A549 (cell line): ENCODE results near the gene EFHD1.

ENCODE experiments used
- CBX2 ChIP-seq: fragments of 200-600 bp; sonication (generic); IDR thresholded peaks from 2 replicates; pipeline ENCODE4 v1.6.1; 2016; ENCODE audit warnings: low read depth, mild to moderate bottlenecking, borderline replicate concordance
- CEBPB ChIP-seq, 2 experiments: fragments of >200 bp in 1 of 2; sonication (Bioruptor Twin) in 1 of 2; formaldehyde crosslinking in 1 of 2; IDR thresholded peaks; 2 replicates each; pipeline ENCODE4 v1.6.1; 2012 to 2016
- CTCF ChIP-seq: fragments of >200 bp; sonication (Bioruptor Twin); formaldehyde crosslinking; IDR thresholded peaks from 3 replicates; pipeline ENCODE4 v1.5.1; 2016
- MAZ ChIP-seq: fragments of 150-350 bp; IDR thresholded peaks from 2 replicates; pipeline ENCODE4 v1.6.1; 2014; ENCODE audit warnings: antibody characterized with exemption, low read depth, low read length, borderline replicate concordance
- PBX3 ChIP-seq: IDR thresholded peaks from 2 replicates; pipeline ENCODE4 v1.6.1; 2012
- POLR2A ChIP-seq: IDR thresholded peaks from 2 replicates; pipeline ENCODE4 v1.6.1; 2012; ENCODE audit warnings: mild to moderate bottlenecking, low read length
- RAD21 ChIP-seq, 2 experiments: fragments of >200 bp in 1 of 2; sonication (Bioruptor Twin) in 1 of 2; formaldehyde crosslinking in 1 of 2; IDR thresholded peaks in 1 of 2; conservative IDR thresholded peaks in 1 of 2; 2 replicates in 1 of 2; 3 replicates in 1 of 2; pipeline ENCODE4 v1.6.1; 2012 to 2018; ENCODE audit warnings: inconsistent platforms in 1 of 2
- RFX5 ChIP-seq: fragments of 450-650 bp; IDR thresholded peaks from 2 replicates; pipeline ENCODE4 v1.7.1; 2014; ENCODE audit warnings: antibody characterized with exemption, mild to moderate bottlenecking, moderate library complexity
- RNF2 ChIP-seq: fragments of 200-600 bp; sonication (generic); IDR thresholded peaks from 2 replicates; pipeline ENCODE4 v1.6.1; 2016; ENCODE audit warnings: low read depth, mild to moderate bottlenecking, antibody characterized with exemption, moderate library complexity, borderline replicate concordance
- SMC3 ChIP-seq: fragments of >200 bp; sonication (Bioruptor Twin); formaldehyde crosslinking; IDR thresholded peaks from 3 replicates; pipeline ENCODE4 v1.6.1; 2018; ENCODE audit warnings: inconsistent platforms
- SREBF2 ChIP-seq: fragments of 450-650 bp; IDR thresholded peaks from 2 replicates; pipeline ENCODE4 v1.6.1; 2014; ENCODE audit warnings: mild to moderate bottlenecking, moderate library complexity
- USF2 ChIP-seq: fragments of 450-650 bp; IDR thresholded peaks from 2 replicates; pipeline ENCODE4 v1.6.1; 2014; ENCODE audit warnings: antibody characterized with exemption
- TF ChIP-seq, protein P1 (sequence below): fragments of 150-350 bp; IDR thresholded peaks from 2 replicates; pipeline ENCODE4 v1.6.1; 2014; ENCODE audit warnings: low read depth, mild to moderate bottlenecking, low read length
- TF ChIP-seq, protein P2 (sequence below): fragments of 250-450 bp; sonication (Bioruptor Pico); IDR thresholded peaks from 2 replicates; pipeline ENCODE4 v1.5.0; 2021; ENCODE audit warnings: mild to moderate bottlenecking, moderate library complexity, borderline replicate concordance

- TF ChIP-seq RFX5 (no peak), MAZ (no peak), USF2 (no peak), SREBF2 (no peak), CTCF (no peak), RNF2 (no peak), POLR2A (no peak), CBX2 (no peak), RAD21 (conservative IDR thresholded peaks at IDR 0.05 in 1 of 2, IDR thresholded peaks at IDR 0.05 in 1 of 2) (no peak), CEBPB (IDR thresholded peaks at IDR 0.05) (no peak), SMC3 (no peak), PBX3 (no peak)
- TF ChIP-seq, protein P1, sequence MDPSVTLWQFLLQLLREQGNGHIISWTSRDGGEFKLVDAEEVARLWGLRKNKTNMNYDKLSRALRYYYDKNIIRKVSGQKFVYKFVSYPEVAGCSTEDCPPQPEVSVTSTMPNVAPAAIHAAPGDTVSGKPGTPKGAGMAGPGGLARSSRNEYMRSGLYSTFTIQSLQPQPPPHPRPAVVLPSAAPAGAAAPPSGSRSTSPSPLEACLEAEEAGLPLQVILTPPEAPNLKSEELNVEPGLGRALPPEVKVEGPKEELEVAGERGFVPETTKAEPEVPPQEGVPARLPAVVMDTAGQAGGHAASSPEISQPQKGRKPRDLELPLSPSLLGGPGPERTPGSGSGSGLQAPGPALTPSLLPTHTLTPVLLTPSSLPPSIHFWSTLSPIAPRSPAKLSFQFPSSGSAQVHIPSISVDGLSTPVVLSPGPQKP, result no peak
- TF ChIP-seq, protein P2, sequence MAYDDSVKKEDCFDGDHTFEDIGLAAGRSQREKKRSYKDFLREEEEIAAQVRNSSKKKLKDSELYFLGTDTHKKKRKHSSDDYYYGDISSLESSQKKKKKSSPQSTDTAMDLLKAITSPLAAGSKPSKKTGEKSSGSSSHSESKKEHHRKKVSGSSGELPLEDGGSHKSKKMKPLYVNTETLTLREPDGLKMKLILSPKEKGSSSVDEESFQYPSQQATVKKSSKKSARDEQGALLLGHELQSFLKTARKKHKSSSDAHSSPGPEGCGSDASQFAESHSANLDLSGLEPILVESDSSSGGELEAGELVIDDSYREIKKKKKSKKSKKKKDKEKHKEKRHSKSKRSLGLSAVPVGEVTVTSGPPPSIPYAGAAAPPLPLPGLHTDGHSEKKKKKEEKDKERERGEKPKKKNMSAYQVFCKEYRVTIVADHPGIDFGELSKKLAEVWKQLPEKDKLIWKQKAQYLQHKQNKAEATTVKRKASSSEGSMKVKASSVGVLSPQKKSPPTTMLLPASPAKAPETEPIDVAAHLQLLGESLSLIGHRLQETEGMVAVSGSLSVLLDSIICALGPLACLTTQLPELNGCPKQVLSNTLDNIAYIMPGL (CRISPR knock-in tag), result no peak
These were observed 18.1 kb upstream of the EFHD1 start for GRCh38 chr2:232615339-232615738.
